H9 (cell line): ENCODE data around the gene KRTAP5-1. TPM values are rescaled to one million over a fixed set of nuclear protein-coding genes. Genes with fewer than 3 reads are reported as not detected.
"Not testable (repeated sequence)": the region's sequence is repeated elsewhere in the genome, so short reads cannot be mapped to it uniquely, and the experiment has no call there.

Experiments
- DNase-seq: peaks from one replicate; pipeline ENCODE4 v3.0.0-alpha.2; 2017
- H2AFZ ChIP-seq: one replicate; pipeline ENCODE4 v1.6.1; 2013; ENCODE audit warnings: mild to moderate bottlenecking, low read length, control low read depth, moderate library complexity
- H2AK5ac ChIP-seq: 2 replicates; pipeline ENCODE4 v1.6.1; 2013; ENCODE audit warnings: low read length, control low read depth, mixed read lengths; ENCODE audit not compliant: insufficient read length
- H2BK120ac ChIP-seq: one replicate; pipeline ENCODE4 v1.6.1; 2013; ENCODE audit warnings: low read depth, mild to moderate bottlenecking, low read length, control low read depth, inconsistent platforms; ENCODE audit not compliant: poor library complexity, severe bottlenecking
- H2BK12ac ChIP-seq: 2 replicates; pipeline ENCODE4 v1.6.1; 2013; ENCODE audit warnings: low read length, control low read depth, mixed read lengths, low read depth; ENCODE audit not compliant: insufficient read length
- H2BK15ac ChIP-seq: 2 replicates; pipeline ENCODE4 v1.6.1; 2013; ENCODE audit warnings: low read depth, low read length, control low read depth
- H2BK20ac ChIP-seq: one replicate; pipeline ENCODE4 v1.6.1; 2013; ENCODE audit warnings: low read depth, mild to moderate bottlenecking, low read length, control low read depth, inconsistent platforms; ENCODE audit not compliant: poor library complexity, severe bottlenecking
- H2BK5ac ChIP-seq: 2 replicates; pipeline ENCODE4 v1.6.1; 2013; ENCODE audit warnings: low read length, control low read depth, mixed read lengths; ENCODE audit not compliant: insufficient read length
- H3K14ac ChIP-seq: 2 replicates; pipeline ENCODE4 v1.6.1; 2013; ENCODE audit warnings: low read length, control low read depth; ENCODE audit not compliant: insufficient read depth
- H3K18ac ChIP-seq: 2 replicates; pipeline ENCODE4 v1.6.1; 2013; ENCODE audit warnings: low read depth, mild to moderate bottlenecking, mixed read lengths, low read length, control low read depth; ENCODE audit not compliant: insufficient read length
- H3K23ac ChIP-seq: 2 replicates; pipeline ENCODE4 v1.6.1; 2013; ENCODE audit warnings: low read length, control low read depth, mixed read lengths, low read depth; ENCODE audit not compliant: insufficient read length
- H3K23me2 ChIP-seq: 2 replicates; pipeline ENCODE4 v1.6.1; 2013; ENCODE audit warnings: low read depth, mild to moderate bottlenecking, mixed read lengths, low read length, control low read depth; ENCODE audit not compliant: insufficient read length, poor library complexity, severe bottlenecking
- H3K27ac ChIP-seq: 2 replicates; pipeline ENCODE4 v1.5.1; 2013; ENCODE audit warnings: low read length, control low read depth, mixed read lengths, low read depth; ENCODE audit not compliant: insufficient read length
- H3K27me3 ChIP-seq: 2 replicates; pipeline ENCODE4 v1.6.1; 2013; ENCODE audit warnings: low read length, control low read depth, inconsistent platforms; ENCODE audit not compliant: insufficient read depth
- H3K4ac ChIP-seq: 2 replicates; pipeline ENCODE4 v1.6.1; 2013; ENCODE audit warnings: low read depth, mild to moderate bottlenecking, control low read depth, inconsistent platforms, low read length, moderate library complexity
- H3K4me1 ChIP-seq: 2 replicates; pipeline ENCODE4 v1.6.1; 2013; ENCODE audit warnings: low read length, control low read depth, inconsistent platforms; ENCODE audit not compliant: insufficient read depth
- H3K4me2 ChIP-seq: 2 replicates; pipeline ENCODE4 v1.6.1; 2013; ENCODE audit warnings: low read length, control low read depth, mixed read lengths; ENCODE audit not compliant: insufficient read length, insufficient read depth
- H3K56ac ChIP-seq: 2 replicates; pipeline ENCODE4 v1.6.1; 2013; ENCODE audit warnings: low read depth, mild to moderate bottlenecking, mixed read lengths, low read length, control low read depth; ENCODE audit not compliant: insufficient read length
- H3K79me1 ChIP-seq: 2 replicates; pipeline ENCODE4 v1.6.1; 2013; ENCODE audit warnings: low read depth, mild to moderate bottlenecking, moderate library complexity, low read length, control low read depth, inconsistent platforms; ENCODE audit not compliant: insufficient read depth, poor library complexity, severe bottlenecking
- H3K79me2 ChIP-seq: 2 replicates; pipeline ENCODE4 v1.6.1; 2013; ENCODE audit warnings: low read length, control low read depth, inconsistent platforms; ENCODE audit not compliant: insufficient read depth
- H3K9ac ChIP-seq: 2 replicates; pipeline ENCODE4 v1.6.1; 2013; ENCODE audit warnings: low read length, control low read depth, mixed read lengths; ENCODE audit not compliant: insufficient read length; ENCODE audit errors: extremely low read depth
- H3K9me3 ChIP-seq: one replicate; pipeline ENCODE4 v1.6.1; 2013; ENCODE audit warnings: low read depth, low read length, inconsistent platforms; ENCODE audit not compliant: control insufficient read depth
- H3T11ph ChIP-seq: one replicate; pipeline ENCODE4 v1.6.1; 2013; ENCODE audit warnings: mild to moderate bottlenecking, low read length, control low read depth, inconsistent platforms
- H4K20me1 ChIP-seq: one replicate; pipeline ENCODE4 v1.6.1; 2013; ENCODE audit not compliant: control insufficient read depth, insufficient read length, insufficient read depth
- H4K5ac ChIP-seq: 2 replicates; pipeline ENCODE4 v1.6.1; 2013; ENCODE audit warnings: low read depth, mild to moderate bottlenecking, mixed read lengths, low read length, control low read depth; ENCODE audit not compliant: insufficient read length
- H4K8ac ChIP-seq: replicated peaks from 2 replicates; pipeline ENCODE4 v1.6.1; 2013; ENCODE audit warnings: low read length, control low read depth, mixed read lengths, low read depth; ENCODE audit not compliant: insufficient read length
- H4K91ac ChIP-seq: 2 replicates; pipeline ENCODE4 v1.6.1; 2013; ENCODE audit warnings: low read depth, mild to moderate bottlenecking, moderate library complexity, mixed read lengths, low read length, control low read depth; ENCODE audit not compliant: insufficient read length
- H3K27ac Mint-ChIP-seq, 3 experiments: 2 replicates in 2 of 3; 3 replicates in 1 of 3; pipeline ENCODE4 v1.8.0; 2020 to 2021; ENCODE audit warnings: mixed read lengths in 3 of 3, mild to moderate bottlenecking in 1 of 3, moderate library complexity in 1 of 3
- H3K27me3 Mint-ChIP-seq: 2 replicates; pipeline ENCODE4 v1.8.0; 2021; ENCODE audit warnings: low read depth, mild to moderate bottlenecking, moderate library complexity, mixed read lengths
- H3K36me3 Mint-ChIP-seq, 3 experiments: 2 replicates in 2 of 3; 3 replicates in 1 of 3; pipeline ENCODE4 v1.8.0; 2020 to 2021; ENCODE audit warnings: low read depth in 3 of 3, mixed read lengths in 3 of 3; ENCODE audit not compliant: insufficient read depth in 1 of 3
- H3K4me1 Mint-ChIP-seq, 2 experiments: 2 replicates each; pipeline ENCODE4 v1.8.0; 2020; ENCODE audit warnings: mixed read lengths in 2 of 2
- H3K4me3 Mint-ChIP-seq, 2 experiments: 2 replicates in 1 of 2; 3 replicates in 1 of 2; pipeline ENCODE4 v1.8.0; 2020 to 2021; ENCODE audit warnings: mild to moderate bottlenecking in 2 of 2, mixed read lengths in 2 of 2, moderate library complexity in 1 of 2
- H3K9me3 Mint-ChIP-seq, 2 experiments: 2 replicates in 1 of 2; 3 replicates in 1 of 2; pipeline ENCODE4 v1.8.0; 2020; ENCODE audit warnings: mild to moderate bottlenecking in 2 of 2, mixed read lengths in 2 of 2, moderate library complexity in 1 of 2
- WGBS: extraction: QIAGEN DNeasy Blood & Tissue Kit; methylation state at CpG from one replicate; pipeline ENCODE4 v1.1.7; 2013; ENCODE audit warnings: missing lambda C conversion rate, low lambda C conversion rate, mixed read lengths; ENCODE audit not compliant: insufficient read length; ENCODE audit errors: extremely low coverage; 5-methylcytosine and 5-hydroxymethylcytosine counted together
- total RNA-seq: library from RNA; stranded (reverse); gene quantifications from 2 replicates; pipeline ENCODE4 v1.2.1, GENCODE V29; 2021
- TF ChIP-seq, protein P1 (sequence below): fragments of 200-600 bp; sonication (generic); conservative IDR thresholded peaks from 3 replicates; pipeline ENCODE4 v1.8.0; 2021; ENCODE audit warnings: antibody characterized with exemption, mild to moderate bottlenecking

Gene KRTAP5-1
- total RNA-seq, 1 experiment from 2014 or later, result not detected

DNA sequence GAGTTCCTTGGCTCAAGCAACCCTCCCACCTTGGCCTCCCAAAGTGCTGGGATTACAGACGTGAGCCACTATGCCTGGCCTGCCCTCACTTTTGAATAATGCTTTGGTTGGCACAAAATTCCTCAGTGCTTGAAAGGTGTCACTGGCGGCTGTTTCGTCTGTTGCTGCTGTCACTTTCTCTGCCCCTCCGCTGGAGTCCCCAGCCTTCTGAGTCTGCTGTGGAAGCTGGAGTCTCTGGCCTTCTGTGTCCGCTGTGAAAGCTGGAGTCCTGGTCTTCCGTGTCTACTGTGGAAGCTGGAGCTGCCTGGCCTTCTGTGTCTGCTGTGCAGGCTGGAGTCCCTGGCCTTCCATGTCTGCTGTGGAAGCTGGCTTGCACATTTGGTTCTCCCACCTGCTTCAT, 4.9 kb upstream of the KRTAP5-1 start:
- no peak overlapping the region for H3K4me3 Mint-ChIP-seq
- Histone ChIP-seq H4K91ac (no peak overlapping the region), H4K20me1 (no peaks in the 10 kb centered on the region), H3K18ac (no peak overlapping the region), H2BK5ac (no peak overlapping the region), H3K4ac (no peak overlapping the region), H3K79me1 (no peaks in the 10 kb centered on the region), H3K14ac (no peak overlapping the region; the same call in 1 of the 2 replicates), H3K4me1 (no peaks in the 10 kb centered on the region; the same call in 1 of the 2 replicates), H4K8ac (no peak overlapping the region), H2BK12ac (no peak overlapping the region), H3K9ac (no peak overlapping the region), H3K79me2 (no peaks in the 10 kb centered on the region), H3K9me3 (no peaks in the 10 kb centered on the region), H2BK15ac (no peak overlapping the region), H2BK120ac (no peak overlapping the region), H2BK20ac (no peak overlapping the region), H3K27me3 (no peaks in the 10 kb centered on the region), H2AK5ac (no peak overlapping the region), H3K23me2 (no peaks in the 10 kb centered on the region), H4K5ac (no peak overlapping the region), H3K4me2 (no peak overlapping the region), H3K27ac (no peak overlapping the region), H3K56ac (no peak overlapping the region), H3T11ph (no peak overlapping the region), H2AFZ (no peak overlapping the region), H3K23ac (no peak overlapping the region)
- H3K36me3 Mint-ChIP-seq, result no peaks in the 10 kb centered on the region
- peaks cover 0 to 2% of the 10 kb centered on the region in 2 experiments; a peak in 1 of 5 replicates for H3K9me3 Mint-ChIP-seq
- DNase-seq, result no peak
- peaks cover 2 to 4% of the 10 kb centered on the region in 2 experiments; a peak in 1 of 4 replicates for H3K4me1 Mint-ChIP-seq
- no peak overlapping the region for H3K27ac Mint-ChIP-seq
- WGBS, result no CpG with 5 or more reads among the region's 6 CpGs
- peaks cover 63% of the 10 kb centered on the region for H3K27me3 Mint-ChIP-seq
- TF ChIP-seq, protein P1, sequence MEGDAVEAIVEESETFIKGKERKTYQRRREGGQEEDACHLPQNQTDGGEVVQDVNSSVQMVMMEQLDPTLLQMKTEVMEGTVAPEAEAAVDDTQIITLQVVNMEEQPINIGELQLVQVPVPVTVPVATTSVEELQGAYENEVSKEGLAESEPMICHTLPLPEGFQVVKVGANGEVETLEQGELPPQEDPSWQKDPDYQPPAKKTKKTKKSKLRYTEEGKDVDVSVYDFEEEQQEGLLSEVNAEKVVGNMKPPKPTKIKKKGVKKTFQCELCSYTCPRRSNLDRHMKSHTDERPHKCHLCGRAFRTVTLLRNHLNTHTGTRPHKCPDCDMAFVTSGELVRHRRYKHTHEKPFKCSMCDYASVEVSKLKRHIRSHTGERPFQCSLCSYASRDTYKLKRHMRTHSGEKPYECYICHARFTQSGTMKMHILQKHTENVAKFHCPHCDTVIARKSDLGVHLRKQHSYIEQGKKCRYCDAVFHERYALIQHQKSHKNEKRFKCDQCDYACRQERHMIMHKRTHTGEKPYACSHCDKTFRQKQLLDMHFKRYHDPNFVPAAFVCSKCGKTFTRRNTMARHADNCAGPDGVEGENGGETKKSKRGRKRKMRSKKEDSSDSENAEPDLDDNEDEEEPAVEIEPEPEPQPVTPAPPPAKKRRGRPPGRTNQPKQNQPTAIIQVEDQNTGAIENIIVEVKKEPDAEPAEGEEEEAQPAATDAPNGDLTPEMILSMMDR, result no peak

DNA sequence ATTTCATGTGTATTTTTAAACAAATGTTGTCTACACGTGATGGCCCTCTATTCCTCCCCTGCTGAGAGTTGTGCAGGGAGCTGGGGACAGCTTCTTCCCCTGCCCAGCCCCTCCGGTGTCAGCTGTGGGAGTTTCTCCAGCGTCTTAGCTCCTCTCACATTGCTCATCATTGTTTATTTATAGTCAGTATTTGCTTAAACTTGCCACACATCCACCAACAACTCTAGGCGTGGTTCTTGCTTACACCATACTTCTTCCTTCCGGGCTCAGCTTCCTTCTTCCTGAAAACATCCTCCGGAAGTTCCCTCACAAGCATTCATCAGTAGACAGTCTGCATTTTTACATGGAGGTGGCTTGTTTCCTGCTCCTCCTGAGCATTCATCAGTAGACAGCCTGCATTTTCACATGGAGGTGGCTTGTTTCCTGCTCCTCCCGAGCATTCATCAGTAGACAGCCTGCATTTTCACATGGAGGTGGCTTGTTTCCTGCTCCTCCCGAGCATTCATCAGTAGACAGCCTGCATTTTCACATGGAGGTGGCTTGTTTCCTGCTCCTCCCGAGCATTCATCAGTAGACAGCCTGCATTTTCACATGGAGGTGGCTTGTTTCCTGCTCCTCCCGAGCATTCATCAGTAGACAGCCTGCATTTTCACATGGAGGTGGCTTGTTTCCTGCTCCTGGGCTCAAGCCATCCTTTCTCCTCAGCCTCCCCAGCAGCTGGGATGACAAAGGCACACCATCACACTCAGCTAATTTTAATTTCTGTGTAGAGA, 4.3 kb upstream of the KRTAP5-1 start:
- not testable (repeated sequence) for H4K8ac ChIP-seq, DNase-seq, H2BK15ac ChIP-seq, H4K5ac ChIP-seq, H3K4ac ChIP-seq, H2AK5ac ChIP-seq, H2BK12ac ChIP-seq, H2BK120ac ChIP-seq, H2BK20ac ChIP-seq, H3K27ac Mint-ChIP-seq, H3T11ph ChIP-seq, H3K9me3 ChIP-seq, H3K23ac ChIP-seq, H3K14ac ChIP-seq, H3K79me2 ChIP-seq, H3K4me3 Mint-ChIP-seq, H3K4me1 Mint-ChIP-seq, H3K23me2 ChIP-seq, H2AFZ ChIP-seq, H3K27ac ChIP-seq, H2BK5ac ChIP-seq, H3K56ac ChIP-seq, H3K4me1 ChIP-seq, H4K91ac ChIP-seq, H3K9me3 Mint-ChIP-seq, H4K20me1 ChIP-seq, H3K4me2 ChIP-seq, H3K36me3 Mint-ChIP-seq, H3K27me3 ChIP-seq, H3K18ac ChIP-seq, H3K79me1 ChIP-seq, H3K9ac ChIP-seq
- peaks cover 60% of the 10 kb centered on the region for H3K27me3 Mint-ChIP-seq
- no CpG with 5 or more reads among the region's 10 CpGs for WGBS
